K562 (cell line): Measurements from ENCODE around the gene ELOVL7. TPM values are rescaled to one million over a fixed set of nuclear protein-coding genes. Genes with fewer than 3 reads are reported as not detected.

Experiments
- ASH1L ChIP-seq: fragments of 450-650 bp; IDR thresholded peaks from 2 replicates; pipeline ENCODE4 v1.6.1; 2018; ENCODE audit warnings: borderline replicate concordance, mild to moderate bottlenecking, low read depth; ENCODE audit not compliant: partially characterized antibody
- CBX3 ChIP-seq, 2 experiments: IDR thresholded peaks; 1 replicate in 1 of 2; 2 replicates in 1 of 2; pipeline ENCODE4 v1.6.1; 2012; ENCODE audit warnings: inconsistent platforms in 2 of 2, low read length in 2 of 2, borderline replicate concordance in 1 of 2, control low read depth in 1 of 2
- DDX20 ChIP-seq: fragments of 450-650 bp; IDR thresholded peaks from 2 replicates; pipeline ENCODE4 v1.6.1; 2016; ENCODE audit warnings: missing genetic modification characterization, low read depth, mild to moderate bottlenecking, missing compliant biosample characterization, moderate library complexity
- EP400 ChIP-seq: fragments of 450-650 bp; IDR thresholded peaks from 2 replicates; pipeline ENCODE4 v1.6.1; 2017; ENCODE audit warnings: antibody characterized with exemption, mild to moderate bottlenecking, moderate library complexity
- ETV1 ChIP-seq: fragments of 450-650 bp; conservative IDR thresholded peaks from 2 replicates; pipeline ENCODE4 v1.6.1; 2016; ENCODE audit warnings: missing genetic modification characterization, control low read depth, low read depth, missing compliant biosample characterization
- FOXP1 ChIP-seq: sonication (generic); formaldehyde crosslinking; IDR thresholded peaks from 2 replicates; pipeline ENCODE4 v1.8.0; 2022; ENCODE audit warnings: mild to moderate bottlenecking, missing genetic modification reagents
- NCOA4 ChIP-seq: fragments of 450-650 bp; IDR thresholded peaks from 2 replicates; pipeline ENCODE4 v1.6.1; 2018; ENCODE audit warnings: mild to moderate bottlenecking; ENCODE audit not compliant: partially characterized antibody
- NR2C1 ChIP-seq, 2 experiments: fragments of 450-650 bp; IDR thresholded peaks; 2 replicates each; pipeline ENCODE4 v1.6.1; 2017; ENCODE audit warnings: mild to moderate bottlenecking in 2 of 2, antibody characterized with exemption in 1 of 2, inconsistent platforms in 1 of 2, missing compliant biosample characterization in 1 of 2, missing genetic modification characterization in 1 of 2
- PCBP1 ChIP-seq: fragments of 200-400 bp; formaldehyde crosslinking; IDR thresholded peaks from 2 replicates; pipeline ENCODE4 v1.6.1; 2018; ENCODE audit warnings: mild to moderate bottlenecking, low read depth, low read length; ENCODE audit not compliant: poor library complexity, severe bottlenecking
- RBFOX2 ChIP-seq: fragments of 200-400 bp; formaldehyde crosslinking; IDR thresholded peaks from 2 replicates; pipeline ENCODE4 v1.6.1; 2017; ENCODE audit warnings: low read depth, mild to moderate bottlenecking, low read length, moderate library complexity
- RBM15 ChIP-seq: fragments of 200-400 bp; formaldehyde crosslinking; IDR thresholded peaks from 2 replicates; pipeline ENCODE4 v1.6.1; 2018; ENCODE audit warnings: mild to moderate bottlenecking, low read length, moderate library complexity; ENCODE audit not compliant: insufficient read depth
- SPI1 ChIP-seq: IDR thresholded peaks from 2 replicates; pipeline ENCODE4 v1.6.1; 2011; ENCODE audit warnings: low read depth, low read length, control low read depth, borderline replicate concordance
- SRSF1 ChIP-seq: fragments of 200-400 bp; formaldehyde crosslinking; IDR thresholded peaks from 2 replicates; pipeline ENCODE4 v1.6.1; 2017; ENCODE audit warnings: mild to moderate bottlenecking, low read depth, low read length, moderate library complexity
- TCFL5 ChIP-seq: fragments of 250-450 bp; sonication (Bioruptor Pico); conservative IDR thresholded peaks from 2 replicates; pipeline ENCODE4 v1.6.1; 2021; ENCODE audit warnings: mild to moderate bottlenecking, moderate library complexity, matching md5 sums
- XRCC3 ChIP-seq: fragments of 450-650 bp; IDR thresholded peaks from 2 replicates; pipeline ENCODE4 v1.6.1; 2017; ENCODE audit warnings: mild to moderate bottlenecking, moderate library complexity
- ZBTB1 ChIP-seq: sonication (generic); formaldehyde crosslinking; IDR thresholded peaks from 2 replicates; pipeline ENCODE4 v1.8.1; 2023; ENCODE audit warnings: missing genetic modification reagents, low read depth, mild to moderate bottlenecking, borderline replicate concordance
- ZNF398 ChIP-seq: fragments of 250-450 bp; sonication (Bioruptor Pico); IDR thresholded peaks from 2 replicates; pipeline ENCODE4 v1.8.0; 2021; ENCODE audit warnings: moderate library complexity, mild to moderate bottlenecking, inconsistent platforms
- ZNF778 ChIP-seq: fragments of 450-650 bp; formaldehyde crosslinking; IDR thresholded peaks from 2 replicates; pipeline ENCODE4 v1.4.0; 2020; ENCODE audit warnings: mild to moderate bottlenecking, moderate library complexity
- polyA plus RNA-seq, 8 experiments: library from polyadenylated mRNA; depleted of rRNA in 4 of 8; stranded (reverse) in 5 of 8; unstranded in 3 of 8; fragments of >200 nt; fragmentation: Nextera tagmentation in 2 of 8; fragmentation: Illumina TruSeq in 1 of 8; extraction: Ambion mirVana in 2 of 8; extraction: Trizol in 1 of 8; gene quantifications; 2 replicates each; pipeline versions ENCODE4 v1.2.1 to v1.2.3, GENCODE V29; 2011 to 2014; ENCODE audit warnings: inconsistent platforms in 1 of 8, missing spikeins in 1 of 8
- total RNA-seq, 7 experiments: library from RNA; depleted of rRNA in 6 of 7; stranded (reverse); fragments of >200 nt in 6 of 7; fragmentation: Illumina TruSeq in 2 of 7; extraction: Trizol in 2 of 7; gene quantifications; 2 replicates each; pipeline versions ENCODE4 v1.2.1 to v1.2.3, GENCODE V29; 2011 to 2021; ENCODE audit warnings: low replicate concordance in 1 of 7
- TF ChIP-seq, protein P1 (sequence below): fragments of 250-450 bp; sonication (Bioruptor Pico); IDR thresholded peaks from 2 replicates; pipeline ENCODE4 v1.5.0; 2022; ENCODE audit warnings: mild to moderate bottlenecking
- TF ChIP-seq, protein P2 (sequence below): fragments of 450-650 bp; formaldehyde crosslinking; conservative IDR thresholded peaks from 2 replicates; pipeline ENCODE4 v1.4.0; 2022; ENCODE audit warnings: mild to moderate bottlenecking, missing genetic modification characterization

Gene ELOVL7
- total and polyA plus RNA-seq, 9 of the 15 experiments (the other 6 are each of a cell fraction or from before 2014, with no cell fraction given): 4.5 to 12.3 (median 6.9) TPM

GRCh38 chr5:60843936-60844905, at the start of gene ELOVL7 (continued):
- TF ChIP-seq RBM15 (no peak), FOXP1 (CRISPR knock-in tag) (no peak), XRCC3 (no peak), ZNF398 (no peak), TCFL5 (CRISPR knock-in tag) (no peak), ZNF778 (CRISPR knock-in tag) (no peak), EP400 (no peak), ASH1L (no peak), RBFOX2 (peak; percentile 80), DDX20 (tag) (no peak), ZBTB1 (CRISPR knock-in tag) (0 out of 2 replicates have a peak, but pooled peaks have one; percentile 75), PCBP1 (no peak), NR2C1 (IDR thresholded peaks at IDR 0.05) (no peak), NR2C1 (tag; IDR thresholded peaks at IDR 0.05) (no peak), CBX3 (IDR thresholded peaks at IDR 0.05; ENCODE audit: borderline replicate concordance in 1 of 2, low read length in 2 of 2) (no peak), SRSF1 (no peak), ETV1 (tag) (no peak), NCOA4 (no peak), SPI1 (no peak)
- TF ChIP-seq, protein P1, sequence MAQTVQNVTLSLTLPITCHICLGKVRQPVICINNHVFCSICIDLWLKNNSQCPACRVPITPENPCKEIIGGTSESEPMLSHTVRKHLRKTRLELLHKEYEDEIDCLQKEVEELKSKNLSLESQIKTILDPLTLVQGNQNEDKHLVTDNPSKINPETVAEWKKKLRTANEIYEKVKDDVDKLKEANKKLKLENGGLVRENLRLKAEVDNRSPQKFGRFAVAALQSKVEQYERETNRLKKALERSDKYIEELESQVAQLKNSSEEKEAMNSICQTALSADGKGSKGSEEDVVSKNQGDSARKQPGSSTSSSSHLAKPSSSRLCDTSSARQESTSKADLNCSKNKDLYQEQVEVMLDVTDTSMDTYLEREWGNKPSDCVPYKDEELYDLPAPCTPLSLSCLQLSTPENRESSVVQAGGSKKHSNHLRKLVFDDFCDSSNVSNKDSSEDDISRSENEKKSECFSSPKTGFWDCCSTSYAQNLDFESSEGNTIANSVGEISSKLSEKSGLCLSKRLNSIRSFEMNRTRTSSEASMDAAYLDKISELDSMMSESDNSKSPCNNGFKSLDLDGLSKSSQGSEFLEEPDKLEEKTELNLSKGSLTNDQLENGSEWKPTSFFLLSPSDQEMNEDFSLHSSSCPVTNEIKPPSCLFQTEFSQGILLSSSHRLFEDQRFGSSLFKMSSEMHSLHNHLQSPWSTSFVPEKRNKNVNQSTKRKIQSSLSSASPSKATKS (CRISPR knock-in tag): no peak
- TF ChIP-seq, protein P2, sequence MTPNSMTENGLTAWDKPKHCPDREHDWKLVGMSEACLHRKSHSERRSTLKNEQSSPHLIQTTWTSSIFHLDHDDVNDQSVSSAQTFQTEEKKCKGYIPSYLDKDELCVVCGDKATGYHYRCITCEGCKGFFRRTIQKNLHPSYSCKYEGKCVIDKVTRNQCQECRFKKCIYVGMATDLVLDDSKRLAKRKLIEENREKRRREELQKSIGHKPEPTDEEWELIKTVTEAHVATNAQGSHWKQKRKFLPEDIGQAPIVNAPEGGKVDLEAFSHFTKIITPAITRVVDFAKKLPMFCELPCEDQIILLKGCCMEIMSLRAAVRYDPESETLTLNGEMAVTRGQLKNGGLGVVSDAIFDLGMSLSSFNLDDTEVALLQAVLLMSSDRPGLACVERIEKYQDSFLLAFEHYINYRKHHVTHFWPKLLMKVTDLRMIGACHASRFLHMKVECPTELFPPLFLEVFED (CRISPR knock-in tag): no peak
